Peyer's patch (tissue), 4 donors: ENCODE results near the gene IQCK.

ENCODE experiments used
- POLR2A ChIP-seq, 2 donors: fragments of 450-650 bp; IDR thresholded peaks; one replicate each; pipeline ENCODE4 v1.5.1; 2017; ENCODE audit warnings: antibody characterized with exemption in 2 of 2, mild to moderate bottlenecking in 2 of 2, moderate library complexity in 2 of 2
- TF ChIP-seq, protein P1 (sequence below), 6 experiments: fragments of 450-650 bp in 4 of 6; fragments of 200-600 bp in 2 of 6; sonication (generic) in 1 of 6; IDR thresholded peaks; one replicate each; pipeline ENCODE4 v1.5.1; 2017 to 2019; ENCODE audit warnings: antibody characterized with exemption in 6 of 6, mild to moderate bottlenecking in 3 of 6, moderate library complexity in 1 of 6

DNA sequence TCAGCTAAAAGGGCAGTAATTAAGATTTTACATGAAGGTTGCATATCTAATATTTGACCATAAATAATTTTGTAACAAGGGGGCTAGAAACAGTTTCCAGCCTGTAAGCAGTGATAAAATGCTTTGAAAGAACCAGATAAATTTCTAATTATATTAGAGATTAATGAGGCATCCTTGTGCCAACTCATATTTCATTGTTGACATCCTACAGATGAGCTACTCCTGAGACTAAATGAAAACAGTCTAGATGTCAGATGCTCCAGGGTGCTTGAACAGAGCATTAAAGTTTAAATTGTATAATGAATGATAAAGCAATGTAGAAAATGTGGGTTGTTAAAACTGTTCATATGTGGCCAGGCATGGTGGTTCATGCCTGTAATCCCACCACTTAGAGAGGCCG is 23.3 kb downstream of the IQCK start:
- TF ChIP-seq, protein P1, sequence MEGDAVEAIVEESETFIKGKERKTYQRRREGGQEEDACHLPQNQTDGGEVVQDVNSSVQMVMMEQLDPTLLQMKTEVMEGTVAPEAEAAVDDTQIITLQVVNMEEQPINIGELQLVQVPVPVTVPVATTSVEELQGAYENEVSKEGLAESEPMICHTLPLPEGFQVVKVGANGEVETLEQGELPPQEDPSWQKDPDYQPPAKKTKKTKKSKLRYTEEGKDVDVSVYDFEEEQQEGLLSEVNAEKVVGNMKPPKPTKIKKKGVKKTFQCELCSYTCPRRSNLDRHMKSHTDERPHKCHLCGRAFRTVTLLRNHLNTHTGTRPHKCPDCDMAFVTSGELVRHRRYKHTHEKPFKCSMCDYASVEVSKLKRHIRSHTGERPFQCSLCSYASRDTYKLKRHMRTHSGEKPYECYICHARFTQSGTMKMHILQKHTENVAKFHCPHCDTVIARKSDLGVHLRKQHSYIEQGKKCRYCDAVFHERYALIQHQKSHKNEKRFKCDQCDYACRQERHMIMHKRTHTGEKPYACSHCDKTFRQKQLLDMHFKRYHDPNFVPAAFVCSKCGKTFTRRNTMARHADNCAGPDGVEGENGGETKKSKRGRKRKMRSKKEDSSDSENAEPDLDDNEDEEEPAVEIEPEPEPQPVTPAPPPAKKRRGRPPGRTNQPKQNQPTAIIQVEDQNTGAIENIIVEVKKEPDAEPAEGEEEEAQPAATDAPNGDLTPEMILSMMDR (IDR thresholded peaks at IDR 0.05): no peak
- no peak for TF ChIP-seq POLR2A (IDR thresholded peaks at IDR 0.05)
